Lung (tissue), 12 donors: Measurements from ENCODE around the gene FCER1G. TPM values are rescaled to one million over a fixed set of nuclear protein-coding genes. Genes with fewer than 3 reads are reported as not detected.

Source experiments
- ATAC-seq: fragments of 200-7000 bp; cut with Tn5 transposase; one replicate; pipeline ENCODE4 v1.9.1; 2020; ENCODE audit warnings: moderate number of reproducible peaks; ENCODE audit not compliant: insufficient read depth, low FRiP score
- DNase-seq, 3 donors: peaks; one replicate each; pipeline ENCODE4 v3.0.0-alpha.2; 2013 to 2017
- H3K27ac ChIP-seq, 2 donors: one replicate each; pipeline ENCODE4 v1.5.1; 2013; ENCODE audit warnings: mild to moderate bottlenecking in 2 of 2, moderate library complexity in 2 of 2, control low read depth in 1 of 2, inconsistent platforms in 1 of 2, low read depth in 1 of 2, low read length in 1 of 2
- H3K27me3 ChIP-seq, 3 donors: one replicate each; pipeline ENCODE4 v1.5.1; 2013; ENCODE audit warnings: low read length in 2 of 3; ENCODE audit not compliant: control insufficient read depth in 3 of 3, insufficient read depth in 3 of 3
- H3K36me3 ChIP-seq, 4 donors: one replicate each; pipeline ENCODE4 v1.5.1; 2013; ENCODE audit warnings: low read length in 4 of 4, mild to moderate bottlenecking in 1 of 4, moderate library complexity in 1 of 4; ENCODE audit not compliant: control insufficient read depth in 4 of 4, insufficient read depth in 4 of 4
- H3K4me1 ChIP-seq, 5 donors: one replicate each; pipeline ENCODE4 v1.5.1; 2013; ENCODE audit warnings: low read length in 5 of 5, mild to moderate bottlenecking in 2 of 5, moderate library complexity in 1 of 5; ENCODE audit not compliant: control insufficient read depth in 5 of 5, insufficient read depth in 5 of 5
- H3K4me3 ChIP-seq: one replicate; pipeline ENCODE4 v1.5.1; 2013; ENCODE audit warnings: mild to moderate bottlenecking, control low read depth, moderate library complexity
- H3K9ac ChIP-seq, 2 donors: one replicate each; pipeline ENCODE4 v1.5.1; 2013; ENCODE audit warnings: low read length in 2 of 2, control low read depth in 1 of 2; ENCODE audit not compliant: insufficient read depth in 1 of 2
- H3K9me3 ChIP-seq, 4 donors: one replicate each; pipeline ENCODE4 v1.5.1; 2013; ENCODE audit warnings: low read length in 3 of 4, mild to moderate bottlenecking in 1 of 4, moderate library complexity in 1 of 4; ENCODE audit not compliant: control insufficient read depth in 4 of 4, insufficient read depth in 3 of 4
- CTCF ChIP-seq: IDR thresholded peaks from 2 replicates; pipeline ENCODE4 v1.5.1; 2012; ENCODE audit warnings: mild to moderate bottlenecking; ENCODE audit errors: control extremely low read depth, extremely low read depth
- WGBS, 2 donors: extraction: QIAGEN DNeasy Blood & Tissue Kit; methylation state at CpG; one replicate each; pipeline ENCODE4 v1.1.7; 2013; 5-methylcytosine and 5-hydroxymethylcytosine counted together
- polyA plus RNA-seq, 2 donors: library from polyadenylated mRNA; stranded (reverse); fragments of 200-250 nt; gene quantifications; one replicate each; pipeline ENCODE4 v1.2.1, GENCODE V29; 2013
- total RNA-seq, 2 donors: library from RNA; depleted of rRNA in 1 of 2; stranded (reverse); fragments of >200 nt in 1 of 2; gene quantifications; one replicate each; pipeline ENCODE4 v1.2.1, GENCODE V29; 2014 to 2021
- donor health status: control.
- donor health status: control.
- donor health status: Bipolar disorder and iron deficiency.
- donor health status: healthy.
- donor health status: DM: yes; HTN: yes; CAD: no.

Gene FCER1G
- total and polyA plus RNA-seq, 4 donors, result 41.6 to 1,998 (median 222) TPM

DNA sequence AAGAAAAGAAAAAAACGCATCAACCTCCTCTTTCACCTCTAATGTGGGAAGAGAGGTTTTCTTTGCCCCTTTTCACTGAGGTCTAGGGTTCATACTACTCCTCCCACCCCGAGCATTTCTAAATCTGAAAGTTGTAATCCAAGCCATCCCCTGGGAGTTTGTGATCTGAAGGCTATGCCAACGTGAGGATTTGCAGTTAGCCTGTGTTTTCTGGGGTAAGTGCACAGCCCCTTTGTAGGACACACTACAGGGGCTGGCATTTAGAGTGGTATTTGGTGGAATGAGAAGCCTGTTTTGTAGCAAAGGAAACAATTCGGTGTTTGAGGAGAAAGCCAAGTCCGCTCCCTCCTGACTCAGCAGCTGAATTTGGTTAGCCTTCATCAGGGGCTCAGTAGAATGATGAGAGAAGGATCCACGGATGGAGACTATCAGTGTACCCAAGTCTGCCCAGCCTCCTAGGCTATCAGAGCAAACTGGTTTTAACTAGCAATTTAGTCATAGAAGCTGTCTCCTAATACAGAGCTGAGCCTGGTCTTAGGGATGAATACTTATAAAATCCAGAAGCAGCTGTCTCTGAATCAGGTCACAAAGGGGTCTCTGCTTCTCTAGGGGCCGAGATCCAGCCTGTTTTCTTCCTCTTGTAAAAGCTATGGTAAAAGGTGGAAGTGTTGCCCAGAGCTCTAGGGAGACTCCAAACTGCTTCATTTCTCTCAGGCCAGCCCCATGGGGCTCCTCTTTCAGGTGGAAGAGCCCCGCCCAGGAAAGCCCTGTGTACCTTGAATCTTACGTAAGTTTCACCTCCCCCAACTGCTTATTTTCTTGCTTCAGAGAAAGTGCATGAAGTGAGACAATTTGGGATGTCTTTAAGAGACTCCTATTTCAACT is 45.5 kb downstream of the FCER1G start:
- H3K27ac ChIP-seq, result no peak overlapping the region
- no peak overlapping the region for H3K4me3 ChIP-seq
- 48 to 65% methylated on average over 9 of the region's 9 CpGs for WGBS, 2 donors
- ATAC-seq (no peak), DNase-seq (no peak)
- peaks cover 0 to 5% (median 0%) of the 10 kb centered on the region in 5 donors for H3K4me1 ChIP-seq
- no peak for TF ChIP-seq CTCF
- peaks cover 0 to 23% (median 21%) of the 10 kb centered on the region in 3 donors for H3K27me3 ChIP-seq
- no peaks in the 10 kb centered on the region for H3K36me3 ChIP-seq
- H3K9me3 ChIP-seq, result peaks cover 0 to 10% (median 2%) of the 10 kb centered on the region in 4 donors
- H3K9ac ChIP-seq, result no peak overlapping the region

- DNase-seq (no peak), ATAC-seq (no peak)
- WGBS, 2 donors, result 79 to 87% methylated on average over 12 of the region's 12 CpGs
Observed at GRCh38 chr1:161261261-161262235, 46.5 kb downstream of the FCER1G start.

GRCh38 chr1:161265305-161265704 is 50.2 kb downstream of the FCER1G start:
- Histone ChIP-seq H3K27ac (no peak overlapping the region), H3K4me1 (peaks cover 0 to 3% (median 0%) of the 10 kb centered on the region in 5 donors), H3K9ac (no peak overlapping the region), H3K9me3 (no peaks in the 10 kb centered on the region), H3K36me3 (no peaks in the 10 kb centered on the region), H3K4me3 (no peak overlapping the region), H3K27me3 (peaks cover 0 to 7% (median 2%) of the 10 kb centered on the region in 3 donors)
- WGBS, 2 donors, result 82% methylated on average over 5 of the region's 5 CpGs
- no peak for ATAC-seq
- TF ChIP-seq CTCF, result no peak
- no peak for DNase-seq

More at GRCh38 chr1:161261261-161262235, 46.5 kb downstream of the FCER1G start:
- Histone ChIP-seq H3K36me3 (no peaks in the 10 kb centered on the region), H3K4me1 (peaks cover 0 to 5% (median 0%) of the 10 kb centered on the region in 5 donors), H3K9me3 (peaks cover 0 to 10% (median 2%) of the 10 kb centered on the region in 4 donors), H3K9ac (no peak overlapping the region), H3K27ac (no peak overlapping the region), H3K4me3 (no peak overlapping the region), H3K27me3 (peaks cover 0 to 23% (median 21%) of the 10 kb centered on the region in 3 donors)
- TF ChIP-seq CTCF, result no peak
